HG02763 (cell line): ENCODE data around the gene HSF5.

ENCODE experiments used
- ATAC-seq: cut with Tn5 transposase; IDR thresholded peaks from one replicate; pipeline ENCODE4 v1.9.1; 2021; ENCODE audit warnings: mild to moderate bottlenecking, moderate library complexity; ENCODE audit not compliant: unreplicated experiment

The HSF5 gene

DNA sequence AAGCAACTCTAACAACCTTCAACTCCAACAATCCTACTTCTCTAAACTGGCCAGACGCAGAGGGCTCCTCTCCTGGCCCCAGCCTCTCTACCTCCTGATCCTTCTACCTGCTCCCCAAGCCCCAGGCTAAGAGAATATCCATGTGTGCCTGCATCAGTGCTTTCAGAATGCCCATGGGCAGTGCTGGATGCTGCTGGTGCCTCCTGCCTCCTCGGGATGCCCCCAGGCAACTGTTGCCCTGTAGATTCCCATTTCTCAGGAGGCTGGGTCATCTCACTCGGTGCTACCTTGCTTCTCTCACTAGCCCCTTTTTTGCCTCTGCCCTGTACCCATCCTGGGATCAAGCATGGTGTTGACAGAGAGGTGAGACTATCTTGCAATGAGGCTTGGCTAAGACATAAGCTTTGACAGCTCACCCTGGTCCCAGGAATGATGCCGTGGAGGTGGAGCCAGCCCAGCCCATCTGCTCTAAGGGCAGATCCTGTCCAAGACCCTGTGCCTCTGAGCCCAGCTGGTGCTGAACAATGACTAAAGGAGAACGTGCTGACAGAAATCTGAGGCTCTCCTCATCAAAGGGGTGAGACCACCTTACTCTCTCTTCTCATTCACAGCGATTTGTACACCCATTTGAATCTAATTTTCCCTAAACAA, 116.8 kb downstream of the HSF5 start:
- no peak for ATAC-seq

DNA sequence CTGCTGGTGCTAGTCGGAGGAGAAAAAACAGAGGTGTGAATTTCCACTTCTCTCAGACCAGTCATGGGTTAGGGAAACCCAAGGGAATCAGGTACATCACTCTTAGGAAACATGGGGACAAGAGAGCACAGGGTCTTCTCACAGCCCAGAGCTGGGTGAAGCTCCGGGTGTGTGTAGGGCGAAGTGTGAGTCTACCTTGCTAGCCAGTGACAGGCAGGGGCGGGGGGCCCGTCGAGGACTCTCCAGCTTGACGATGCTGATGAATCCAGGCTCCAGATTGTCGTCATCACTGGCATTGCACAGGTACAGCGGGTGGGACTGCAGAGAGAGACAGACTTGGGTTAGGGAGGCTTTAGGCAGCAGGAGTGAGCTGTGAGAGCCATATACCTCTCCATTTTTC, 117.5 kb downstream of the HSF5 start:
- no peak for ATAC-seq

DNA sequence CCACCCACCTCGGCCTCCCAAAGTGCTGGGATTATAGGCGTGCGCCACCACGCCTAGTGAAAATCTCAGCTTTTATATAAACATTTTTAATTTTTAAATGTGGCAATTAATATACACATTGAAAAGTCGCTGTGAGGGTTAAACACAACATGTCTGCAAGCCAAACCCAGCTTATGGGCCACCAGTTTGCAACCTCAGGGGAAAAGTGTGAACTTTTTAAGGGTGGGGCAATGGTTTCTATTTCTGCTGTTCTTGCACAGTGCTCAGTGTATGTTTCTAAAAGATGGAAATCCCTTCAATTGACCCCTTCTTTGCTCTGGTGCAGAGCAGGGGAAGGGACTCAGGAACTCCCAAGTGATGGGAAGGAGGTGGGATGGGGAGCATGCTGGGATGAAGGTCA, 117.9 kb downstream of the HSF5 start:
- no peak for ATAC-seq
